HL-60/S4 treated with retinoic acid at 250 ng/mL for 4 days and 3 days (cell line): ENCODE results near the gene USP15.
"Not testable (repeated sequence)": the region's sequence is repeated elsewhere in the genome, so short reads cannot be mapped to it uniquely, and the experiment has no call there.

Experiments
- in situ Hi-C: fragments of 300-500 bp; cut with MboI; formaldehyde crosslinking; loops from 2 replicates; pipeline ENCODE4 v1.7.0; 2022; ENCODE audit warnings: low sequenced_read_pairs

USP15 gene

DNA sequence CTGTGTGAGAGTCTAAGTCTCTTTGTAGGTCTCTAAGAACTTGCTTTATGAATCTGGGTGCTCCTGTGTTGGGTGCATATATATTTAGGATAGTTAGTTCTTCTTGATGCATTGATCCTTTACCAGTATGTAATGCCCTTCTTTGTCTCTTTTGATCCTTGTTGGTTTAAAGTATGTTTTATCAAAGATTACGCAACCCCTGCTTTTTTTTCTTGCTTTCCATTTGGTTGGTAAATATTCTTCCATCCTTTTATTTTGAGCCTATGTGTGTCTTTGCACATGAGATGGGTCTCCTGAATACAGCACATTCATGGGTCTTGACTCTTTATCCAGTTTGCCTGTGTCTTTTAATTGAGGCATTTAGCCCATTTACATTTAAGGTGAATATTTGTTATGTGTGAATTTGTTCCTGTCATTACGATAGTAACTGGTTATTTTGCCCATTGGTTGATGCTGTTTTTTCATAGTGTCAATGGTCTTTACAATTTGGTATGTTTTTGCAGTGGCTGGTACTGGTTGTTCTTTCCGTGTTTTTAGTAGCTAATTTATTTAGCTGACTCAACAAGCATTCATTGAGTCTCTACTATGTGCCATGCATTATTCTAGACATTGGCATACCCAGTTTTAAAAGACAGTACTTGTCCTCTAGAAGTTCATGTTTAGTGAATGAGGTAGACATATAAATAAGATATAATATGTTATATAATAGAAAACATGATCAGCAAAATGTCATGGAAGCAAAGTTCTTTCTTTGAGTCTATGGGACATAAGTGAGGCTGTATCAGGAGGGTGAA is 108.4 kb downstream of the USP15 start:
- in situ Hi-C loops: not testable (repeated sequence)

DNA sequence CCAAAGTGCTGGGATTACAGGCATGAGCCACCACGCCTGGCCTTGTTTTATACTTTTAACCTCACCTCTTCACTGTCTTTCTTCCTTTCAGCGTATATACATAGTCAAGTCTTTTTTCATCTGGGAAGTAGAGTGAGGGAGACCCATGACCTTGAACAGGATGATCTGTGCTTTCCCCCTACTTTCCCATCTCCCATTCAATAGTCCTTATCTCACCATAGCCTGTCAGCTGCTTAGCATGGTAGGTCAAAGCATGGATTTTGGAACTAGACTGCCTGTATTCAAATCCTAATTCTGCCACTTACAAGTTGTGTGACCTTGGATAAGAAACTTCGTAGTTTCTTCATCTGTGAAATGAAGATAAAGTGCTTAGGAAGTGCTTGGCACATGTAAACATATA is 110.0 kb downstream of the USP15 start:
- in situ Hi-C loops: no loop called here

DNA sequence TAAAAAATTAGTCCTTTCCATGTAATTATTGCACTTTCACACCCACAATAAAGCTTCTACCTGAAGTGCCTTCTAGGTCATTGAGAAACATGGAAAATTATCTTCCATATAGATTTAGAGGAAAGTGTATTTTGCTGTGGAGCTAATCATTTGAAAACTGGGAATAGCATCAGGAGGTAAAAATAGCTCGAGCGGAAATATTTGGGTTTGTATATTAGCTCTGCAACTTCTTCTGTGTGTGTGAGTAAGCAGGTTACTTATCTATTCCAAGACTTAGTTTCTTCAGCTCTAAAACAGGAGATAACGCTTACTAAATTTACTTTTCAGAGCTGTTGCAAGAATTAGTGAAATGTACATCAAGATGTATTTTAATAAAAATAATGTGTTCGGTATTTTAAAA is 111.5 kb downstream of the USP15 start:
- in situ Hi-C loops: no loop called here

DNA sequence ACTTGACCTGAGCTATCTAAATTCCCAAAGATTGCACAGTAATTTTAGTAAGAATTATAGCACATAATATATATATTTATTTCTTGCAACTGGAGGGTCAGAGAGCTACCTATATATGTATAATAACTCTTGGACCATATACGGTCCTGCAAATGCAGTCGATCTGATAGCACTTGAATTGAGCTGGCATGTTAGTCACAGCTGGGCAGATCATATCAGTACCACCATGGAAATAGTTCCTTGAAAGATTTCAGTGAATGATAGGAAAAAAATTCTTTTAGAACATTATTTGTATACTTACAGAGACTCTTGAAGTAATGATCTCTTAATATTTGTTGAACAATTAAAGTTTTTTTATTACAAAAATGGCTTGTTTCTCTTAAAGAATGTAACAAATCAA is 111.9 kb downstream of the USP15 start:
- in situ Hi-C loops: no loop called here

DNA sequence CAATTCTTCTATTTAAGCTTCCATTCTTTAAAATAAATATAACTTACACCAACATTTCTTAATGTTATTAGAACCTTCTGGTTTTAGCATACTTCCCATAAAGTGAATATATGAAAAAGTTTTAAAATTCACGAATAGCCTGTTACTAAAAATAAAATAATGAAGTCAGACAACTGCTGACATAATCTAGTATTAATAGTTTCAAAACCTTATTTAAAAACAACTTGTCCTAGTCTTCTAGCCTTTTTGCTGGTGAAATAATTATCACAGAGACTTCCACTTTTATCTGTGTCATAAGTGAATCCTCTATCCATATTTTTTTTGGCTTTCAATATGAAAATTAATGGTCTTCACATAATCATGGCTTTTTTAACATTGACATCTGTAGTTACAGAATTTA is 112.6 kb downstream of the USP15 start:
- in situ Hi-C loops: no loop called here

DNA sequence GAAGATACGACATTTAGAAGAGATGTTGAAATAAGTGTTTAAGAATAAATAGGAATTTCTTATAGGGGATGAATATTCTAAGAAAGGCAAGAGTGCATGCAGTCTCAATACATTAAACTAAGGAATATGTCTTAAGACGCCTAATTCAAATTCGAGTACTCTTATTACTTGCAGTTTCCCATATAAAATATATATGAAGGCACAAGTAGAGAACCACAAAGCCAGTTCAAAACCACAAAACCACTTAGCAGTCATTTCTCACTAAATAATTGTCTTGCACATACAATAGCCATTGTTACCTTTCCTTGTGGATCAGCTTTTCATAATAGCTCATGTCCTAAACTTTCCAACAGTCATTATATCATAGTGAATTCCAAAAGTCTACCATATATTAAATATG is 115.4 kb downstream of the USP15 start:
- in situ Hi-C loops: no loop called here

DNA sequence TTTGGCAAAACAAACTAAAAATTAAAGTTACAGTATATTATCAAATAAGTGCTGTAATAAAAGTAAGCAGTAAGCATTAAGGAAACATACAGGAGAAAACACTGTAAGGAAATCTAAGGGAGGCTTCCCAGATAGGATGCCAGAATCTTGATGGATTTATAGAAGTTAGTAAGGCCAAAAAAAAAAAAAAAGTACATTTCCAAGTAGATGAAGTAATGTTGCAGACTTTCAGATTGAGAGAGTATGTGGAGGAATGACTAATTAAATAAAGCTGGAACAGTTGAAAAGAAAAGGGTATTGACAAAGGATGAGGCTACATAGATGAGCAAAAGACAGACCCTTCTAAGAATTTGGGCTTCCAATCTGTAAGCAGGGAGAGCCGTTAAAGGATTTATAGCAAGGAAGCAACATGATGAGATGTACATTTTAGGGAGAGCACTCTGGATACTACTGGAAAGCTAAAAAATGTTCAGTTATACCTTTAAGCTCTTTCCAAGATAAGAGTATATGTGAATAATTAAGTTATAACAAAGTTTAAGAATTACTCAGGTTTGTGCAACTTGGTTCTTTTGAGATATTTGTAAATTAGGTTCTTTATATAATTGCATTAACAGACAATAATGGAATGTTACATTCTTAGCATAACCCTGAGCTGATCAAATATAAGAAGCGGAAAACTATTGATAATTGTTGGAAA is 119.0 kb downstream of the USP15 start:
- in situ Hi-C loops: no loop called here

DNA sequence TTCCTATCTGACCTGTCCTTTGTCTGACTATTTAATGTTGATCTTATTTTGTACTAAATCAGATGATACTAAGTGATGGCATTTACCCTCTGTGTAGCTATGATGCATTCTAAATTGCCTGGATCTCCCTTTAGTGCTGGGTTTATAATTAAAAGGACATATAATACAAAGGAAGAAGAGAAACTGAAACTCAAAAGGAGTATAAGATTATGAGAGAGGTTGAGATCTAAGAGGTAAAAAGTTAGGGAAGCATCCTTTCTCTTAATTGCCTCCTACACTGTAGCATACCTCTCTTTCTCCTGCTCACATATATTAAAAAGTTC is 119.5 kb downstream of the USP15 start:
- in situ Hi-C loops: no loop called here

DNA sequence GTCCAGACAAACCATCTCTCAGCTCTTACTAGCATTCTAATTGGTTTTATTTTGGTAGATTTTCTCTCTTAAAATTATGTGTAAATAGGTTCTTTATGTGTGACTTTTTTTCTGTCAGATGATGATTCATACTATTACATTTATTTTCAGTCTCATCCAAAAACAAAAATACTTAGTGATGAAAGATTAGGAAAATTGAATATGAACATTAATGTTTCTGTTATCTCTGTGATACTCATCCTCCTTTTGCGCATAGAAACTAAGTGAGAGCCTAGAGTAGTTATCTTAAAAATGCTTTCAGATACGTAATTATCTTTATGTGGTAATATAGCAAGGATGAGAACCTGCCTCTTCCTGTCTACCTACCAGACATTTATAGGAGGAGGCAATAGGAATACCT is 122.3 kb downstream of the USP15 start:
- in situ Hi-C loops: no loop called here

DNA sequence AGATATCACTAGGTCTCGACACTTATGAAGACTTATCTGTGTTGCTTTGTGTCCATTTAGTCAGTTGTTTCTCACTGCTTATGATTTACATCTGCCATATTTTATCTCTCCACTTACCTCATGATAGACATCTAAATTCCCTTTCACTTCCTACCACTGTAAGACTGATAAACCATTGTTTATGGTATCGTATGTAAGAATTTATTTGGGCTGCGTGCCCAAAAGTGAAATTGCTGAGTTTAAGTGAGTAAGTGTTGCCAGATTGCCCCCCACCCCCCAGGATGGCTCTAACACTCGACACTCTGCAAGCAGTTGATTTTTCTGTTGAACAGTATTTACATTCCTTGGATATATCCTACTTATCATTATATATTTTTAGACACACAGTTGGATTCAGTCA is 136.5 kb downstream of the USP15 start:
- in situ Hi-C loops: no loop called here

DNA sequence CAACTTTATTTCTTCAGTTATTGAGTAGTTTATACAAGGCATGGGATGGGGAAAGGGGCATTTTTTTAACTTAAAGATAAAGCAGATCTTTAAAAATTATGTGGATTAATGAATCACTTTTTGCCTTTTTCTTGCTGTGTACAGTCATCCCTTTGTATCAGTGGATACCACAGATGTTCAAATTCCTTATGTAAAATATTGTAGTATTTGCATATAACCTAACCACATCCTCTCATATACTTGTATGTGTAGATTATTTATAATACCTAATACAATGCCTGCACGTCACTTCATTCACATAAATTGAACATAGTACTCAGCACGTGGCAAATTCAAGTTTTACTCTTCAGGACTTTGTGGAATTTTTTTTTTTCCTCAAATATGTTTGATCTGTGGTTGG is 139.9 kb downstream of the USP15 start:
- in situ Hi-C loops: no loop called here

DNA sequence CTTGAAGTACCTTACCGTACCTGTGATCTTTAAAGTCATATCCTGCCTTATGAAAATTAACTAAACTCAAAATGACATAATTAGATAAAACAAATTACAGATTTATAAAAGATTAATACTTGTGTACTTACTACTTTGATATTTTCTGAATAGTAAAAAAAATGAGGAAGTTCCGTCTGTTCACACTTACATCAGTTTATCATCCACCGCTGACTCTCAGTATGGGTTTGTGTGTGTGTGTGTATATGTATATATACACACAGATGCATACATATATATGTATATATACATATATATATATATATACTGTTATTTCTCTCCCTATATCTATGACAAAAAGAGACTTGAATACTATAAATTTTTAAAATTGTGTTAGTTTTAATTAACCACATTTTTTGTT is 141.4 kb downstream of the USP15 start:
- in situ Hi-C loops: no loop called here

DNA sequence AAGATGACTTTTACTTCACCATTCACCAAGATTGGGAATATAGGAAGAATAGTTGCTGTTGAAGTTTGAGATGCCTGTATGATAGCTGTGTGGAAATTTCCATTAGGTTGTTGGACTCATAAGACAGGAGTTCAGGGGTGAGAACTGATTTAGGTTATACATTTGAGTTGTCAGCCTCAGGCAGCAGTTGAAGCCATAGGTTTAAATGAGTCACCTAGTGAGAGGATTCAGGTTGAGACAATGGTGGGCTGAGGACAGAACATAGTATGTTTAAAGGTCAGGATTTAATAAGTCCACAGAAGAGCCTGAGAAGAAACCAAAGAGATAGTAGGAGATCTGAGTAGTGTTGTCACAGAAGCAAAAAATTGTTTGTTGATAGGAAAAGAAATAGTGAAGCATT is 142.8 kb downstream of the USP15 start:
- in situ Hi-C loops: no loop called here

DNA sequence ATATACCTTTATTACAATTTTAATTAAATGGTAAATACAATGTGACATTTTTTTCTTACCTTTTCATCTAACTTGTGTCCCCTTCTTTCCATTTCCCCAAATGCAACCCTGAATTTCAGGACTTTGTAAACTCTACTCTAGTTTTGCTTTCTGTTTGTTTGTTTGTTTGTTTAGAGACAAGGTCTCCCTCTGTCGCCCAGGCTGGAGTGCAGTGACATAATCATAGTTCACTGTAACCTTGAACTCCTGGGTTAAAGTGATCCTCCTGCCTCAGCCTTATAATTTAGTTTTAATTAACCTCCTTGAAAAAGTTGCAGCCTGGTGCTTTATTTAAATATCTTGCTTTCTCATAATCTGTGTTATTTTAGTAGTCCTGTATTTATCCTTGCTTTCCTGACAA is 147.4 kb downstream of the USP15 start:
- in situ Hi-C loops: no loop called here

DNA sequence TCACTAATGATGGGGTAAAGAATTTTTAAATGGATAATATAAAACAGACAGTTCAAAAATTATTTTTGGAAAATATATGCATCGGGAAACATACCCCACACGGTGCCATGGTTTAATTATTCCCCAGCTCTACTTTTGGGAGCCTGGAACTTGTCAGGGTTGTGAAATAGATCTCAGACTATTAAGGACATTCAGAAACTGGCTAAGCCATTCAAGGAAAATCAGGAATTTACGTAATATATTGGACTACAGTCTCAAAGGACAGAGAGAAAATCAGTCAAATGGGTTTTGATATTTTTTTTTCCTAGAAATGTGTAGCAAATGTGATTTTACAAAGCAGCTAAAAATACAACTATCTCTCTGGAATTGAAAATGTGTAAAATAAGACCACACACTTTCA is 148.9 kb downstream of the USP15 start:
- in situ Hi-C loops: no loop called here

DNA sequence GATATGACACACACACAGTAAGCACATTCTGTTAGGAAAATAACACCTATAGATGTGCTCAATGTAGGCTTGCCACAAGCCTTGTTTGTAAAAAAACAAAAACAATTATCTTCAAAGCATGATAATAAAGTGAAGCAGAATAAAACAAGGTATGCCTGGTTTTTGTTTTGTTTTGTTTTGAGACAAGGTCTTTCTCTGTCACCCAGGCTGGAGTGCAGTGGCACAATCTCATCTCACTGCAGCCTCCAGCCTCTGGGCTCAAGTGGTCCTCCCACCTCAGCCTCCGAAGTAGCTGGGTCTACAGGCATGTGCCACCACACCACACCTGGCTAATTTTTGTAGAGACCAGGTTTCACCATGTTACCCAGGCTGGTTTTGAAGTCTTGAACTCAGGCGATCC is 154.0 kb downstream of the USP15 start:
- in situ Hi-C loops: no loop called here

DNA sequence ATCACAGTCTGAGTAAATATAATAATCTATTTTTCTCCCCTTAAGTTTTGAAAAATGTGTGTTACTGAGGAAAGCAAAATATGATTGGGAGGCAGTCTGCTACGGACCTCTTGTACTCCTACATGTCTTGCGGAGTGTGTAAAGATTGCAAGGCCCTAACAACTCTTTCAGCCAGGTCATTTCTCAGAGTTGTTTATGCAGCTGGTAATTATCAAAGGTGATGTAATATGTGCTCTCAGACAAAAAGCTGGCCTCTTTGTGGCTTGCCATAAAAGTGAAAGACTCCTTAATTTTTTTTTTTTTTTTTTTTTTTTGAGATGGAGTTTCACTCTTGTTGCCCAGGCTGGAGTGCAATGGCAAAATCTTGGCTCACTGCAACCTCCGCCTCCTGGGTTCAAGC is 165.9 kb downstream of the USP15 start:
- in situ Hi-C loops: loop anchor here (25.0 kb wide), 1 partner anchor 636 kb away; no protein-coding TSS in a partner anchor

DNA sequence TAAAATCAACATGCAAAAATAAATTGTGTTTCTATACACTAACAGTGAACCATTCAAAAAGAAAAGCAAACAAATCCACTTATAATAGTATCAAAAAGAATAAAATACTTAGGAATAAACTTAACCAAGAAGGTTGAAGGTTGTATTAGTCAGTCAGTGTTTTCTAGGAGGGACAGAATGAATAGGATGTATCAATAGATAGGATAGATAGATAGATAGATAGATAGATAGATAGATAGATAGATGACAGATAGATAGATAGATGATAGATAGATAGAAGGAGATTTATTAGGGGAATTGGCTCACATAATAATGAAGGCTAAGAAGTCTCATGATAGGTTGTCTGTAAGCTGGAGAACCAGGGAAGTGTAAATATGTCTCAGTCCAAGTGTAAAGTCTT is 169.3 kb downstream of the USP15 start:
- in situ Hi-C loops: loop anchor here (25.0 kb wide), 1 partner anchor 633 kb away; no protein-coding TSS in a partner anchor

DNA sequence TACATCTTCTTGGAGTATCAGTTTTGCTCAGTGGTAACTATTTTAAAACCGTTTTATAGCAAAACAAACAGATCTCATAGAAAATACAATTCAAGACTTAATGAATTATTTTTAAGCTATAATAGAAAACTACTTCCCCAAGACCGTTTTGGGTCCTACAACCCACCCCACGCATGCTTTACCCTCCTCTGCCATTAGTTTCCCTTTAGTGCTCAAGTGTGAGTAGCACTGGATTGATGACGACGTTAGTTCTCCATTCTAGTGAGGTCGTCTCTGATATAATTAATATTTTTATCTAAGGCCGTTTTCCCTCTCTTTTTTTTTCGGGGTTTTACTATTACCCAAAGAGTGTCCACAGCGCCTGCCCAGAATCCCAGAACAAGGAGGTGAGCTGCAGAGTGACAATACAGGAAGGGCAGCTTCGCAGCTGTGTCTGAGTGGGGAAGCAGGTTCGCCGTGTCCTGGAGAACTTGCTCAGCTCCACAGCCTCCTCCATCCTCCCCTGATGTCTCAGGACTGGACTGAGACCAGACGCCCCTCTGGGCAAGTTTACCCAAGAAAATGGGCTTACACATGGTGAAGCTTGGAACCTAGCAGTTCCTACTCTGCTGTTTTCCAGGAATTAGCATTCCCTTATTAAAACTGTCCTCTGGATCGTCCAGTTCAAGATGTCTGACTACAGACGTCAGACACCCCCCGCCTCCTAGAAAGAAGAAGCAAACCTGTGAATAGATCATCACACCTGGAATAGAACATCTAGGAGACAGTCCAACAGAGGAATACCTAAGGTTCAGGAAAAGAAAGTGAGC is 174.5 kb downstream of the USP15 start:
- in situ Hi-C loops: loop anchor here (10.0 to 25.0 kb wide), 2 partner anchors 360 to 628 kb away; no protein-coding TSS in a partner anchor

DNA sequence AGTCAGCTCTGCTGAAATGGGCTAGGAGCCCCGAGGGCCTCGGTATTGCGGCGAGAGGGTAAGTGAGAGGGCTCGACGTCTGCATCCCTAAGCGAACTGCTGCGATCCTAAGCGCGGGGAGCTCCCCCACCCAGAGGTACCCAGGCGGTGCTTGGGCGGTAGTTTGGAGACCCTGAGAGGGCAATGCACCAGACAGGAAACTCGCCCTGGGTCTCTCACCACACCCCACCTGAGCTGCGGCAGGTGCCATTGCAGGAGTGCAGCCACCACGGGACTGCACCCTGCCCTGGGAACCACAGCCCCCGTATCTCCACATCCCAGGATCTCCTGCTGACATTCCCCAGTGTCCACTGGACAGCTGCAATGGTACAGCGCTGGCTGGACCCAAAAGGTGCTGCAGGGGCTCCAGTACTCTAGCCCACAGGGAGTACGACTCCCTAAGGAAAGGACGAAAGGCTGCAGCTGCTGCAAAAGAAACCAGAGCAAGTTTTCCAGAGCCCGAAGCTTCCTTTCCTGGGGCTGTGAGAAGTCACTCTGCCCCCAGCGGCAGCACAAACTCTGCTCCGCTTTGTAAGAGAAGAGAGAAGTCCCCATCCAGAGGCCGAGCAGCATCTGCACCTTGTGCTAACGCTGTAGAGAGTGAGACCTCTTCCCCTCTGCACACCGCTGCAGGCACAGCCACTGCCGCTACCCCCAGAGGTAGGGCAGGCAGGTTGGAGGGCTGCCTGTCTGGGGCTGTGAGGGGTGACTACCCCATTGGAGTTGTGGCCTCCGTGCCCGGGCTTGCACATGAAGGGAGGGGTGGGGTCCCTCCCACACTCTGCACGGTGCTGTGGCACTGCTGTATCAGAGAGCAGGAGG is 175.3 kb downstream of the USP15 start:
- in situ Hi-C loops: loop anchor here (10.0 to 25.0 kb wide), 2 partner anchors 359 to 627 kb away; no protein-coding TSS in a partner anchor

DNA sequence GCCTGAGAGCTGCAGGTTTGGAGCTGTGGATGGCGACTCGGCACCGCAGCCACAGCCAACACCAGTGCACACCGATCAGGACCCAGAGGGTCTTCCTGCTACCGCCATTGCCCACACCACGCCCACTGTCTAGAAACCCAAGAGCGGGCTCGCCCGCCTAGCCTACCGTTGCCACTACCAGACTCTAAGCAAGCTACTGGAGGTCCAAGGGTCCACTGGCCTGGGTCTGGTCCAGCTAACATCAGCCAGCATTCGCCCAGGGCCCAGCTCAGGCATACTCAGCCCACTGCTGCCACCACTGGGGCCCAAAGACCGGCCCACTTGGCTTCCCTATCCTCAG is 175.9 kb downstream of the USP15 start:
- in situ Hi-C loops: loop anchor here (10.0 to 25.0 kb wide), 2 partner anchors 359 to 626 kb away; no protein-coding TSS in a partner anchor
